ENCODE data around the gene ACSL3. TPM values are rescaled to one million over a fixed set of nuclear protein-coding genes. Genes with fewer than 3 reads are reported as not detected.

The ACSL3 gene
- total RNA-seq, 4 donors from 2014 or later, result 22.4 to 54.1 (median 42.3) TPM

DNA sequence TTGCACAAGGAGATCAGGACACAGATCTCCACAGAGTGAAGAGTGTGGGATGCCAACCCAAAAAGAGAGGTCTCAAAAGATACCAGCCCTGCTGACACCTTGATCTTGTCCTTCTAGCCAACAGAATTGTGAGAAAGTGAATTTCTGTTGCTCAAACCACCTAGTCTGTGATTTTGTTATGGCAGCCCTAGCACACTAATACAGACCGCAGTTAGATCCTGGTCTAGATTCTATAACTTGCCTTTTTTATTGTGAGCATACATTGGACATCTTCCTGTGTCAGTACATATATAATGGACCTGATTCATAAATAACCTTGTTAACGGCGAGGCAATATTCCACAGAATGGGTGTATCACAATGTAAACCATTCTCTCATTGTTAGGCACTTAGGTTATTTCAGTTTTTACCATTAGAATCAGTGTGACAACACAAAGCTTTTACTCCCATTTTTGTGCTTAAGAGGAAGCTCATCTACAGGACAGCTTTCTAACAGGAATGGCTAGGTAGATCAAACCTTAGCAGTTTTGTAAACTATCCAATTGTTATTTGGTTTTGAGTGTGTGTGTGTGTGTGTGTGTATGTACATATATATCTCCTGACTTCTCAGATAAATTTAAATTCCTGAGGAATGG is 89.0 kb downstream of the ACSL3 start:
- no peaks in the 10 kb centered on the region for H3K4me1 ChIP-seq
- H3K27ac ChIP-seq, result no peak overlapping the region
- H3K27me3 ChIP-seq, result no peaks in the 10 kb centered on the region
- no peak for DNase-seq
- no peaks in the 10 kb centered on the region for H3K9me3 ChIP-seq
- in situ Hi-C loops (cut with MboI; ENCODE audit: low pct_ligation_motif_present in 1 of 4, low pct_unique_long_range_greater_than_20kb in 1 of 4, low sequenced_read_pairs in 3 of 4), result loop anchor here in 3 of 4 donors (25.0 kb wide), 3 partner anchors 637 to 862 kb away; no protein-coding TSS in a partner anchor
- WGBS, 2 donors (ENCODE audit: low coverage in 1 of 2), result 93 to 97% methylated on average over 3 of the region's 3 CpGs
- H3K4me3 ChIP-seq, result no peak overlapping the region
- intact Hi-C loops (cut with DNase I; ENCODE audit: low total_unique reads), result no loop called here
- TF ChIP-seq, protein P1, sequence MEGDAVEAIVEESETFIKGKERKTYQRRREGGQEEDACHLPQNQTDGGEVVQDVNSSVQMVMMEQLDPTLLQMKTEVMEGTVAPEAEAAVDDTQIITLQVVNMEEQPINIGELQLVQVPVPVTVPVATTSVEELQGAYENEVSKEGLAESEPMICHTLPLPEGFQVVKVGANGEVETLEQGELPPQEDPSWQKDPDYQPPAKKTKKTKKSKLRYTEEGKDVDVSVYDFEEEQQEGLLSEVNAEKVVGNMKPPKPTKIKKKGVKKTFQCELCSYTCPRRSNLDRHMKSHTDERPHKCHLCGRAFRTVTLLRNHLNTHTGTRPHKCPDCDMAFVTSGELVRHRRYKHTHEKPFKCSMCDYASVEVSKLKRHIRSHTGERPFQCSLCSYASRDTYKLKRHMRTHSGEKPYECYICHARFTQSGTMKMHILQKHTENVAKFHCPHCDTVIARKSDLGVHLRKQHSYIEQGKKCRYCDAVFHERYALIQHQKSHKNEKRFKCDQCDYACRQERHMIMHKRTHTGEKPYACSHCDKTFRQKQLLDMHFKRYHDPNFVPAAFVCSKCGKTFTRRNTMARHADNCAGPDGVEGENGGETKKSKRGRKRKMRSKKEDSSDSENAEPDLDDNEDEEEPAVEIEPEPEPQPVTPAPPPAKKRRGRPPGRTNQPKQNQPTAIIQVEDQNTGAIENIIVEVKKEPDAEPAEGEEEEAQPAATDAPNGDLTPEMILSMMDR (IDR thresholded peaks at IDR 0.05), result no peak
- TF ChIP-seq EP300 (IDR thresholded peaks at IDR 0.05; ENCODE audit: low read depth) (no peak), POLR2A (IDR thresholded peaks at IDR 0.05) (no peak), POLR2AphosphoS5 (IDR thresholded peaks at IDR 0.05) (no peak)
- H3K36me3 ChIP-seq, result no peaks in the 10 kb centered on the region

GRCh38 chr2:222950638-222951285 is 89.9 kb downstream of the ACSL3 start:
- Histone ChIP-seq H3K4me1 (no peaks in the 10 kb centered on the region), H3K36me3 (no peaks in the 10 kb centered on the region), H3K4me3 (no peak overlapping the region), H3K27me3 (no peaks in the 10 kb centered on the region), H3K9me3 (no peaks in the 10 kb centered on the region), H3K27ac (no peak overlapping the region)
- DNase-seq, result no peak
- TF ChIP-seq POLR2AphosphoS5 (IDR thresholded peaks at IDR 0.05) (peak in 2 of 3 donors; percentile 10 to 46), EP300 (IDR thresholded peaks at IDR 0.05; ENCODE audit: low read depth) (no peak), POLR2A (IDR thresholded peaks at IDR 0.05) (no peak)
- TF ChIP-seq, protein P1 (IDR thresholded peaks at IDR 0.05), result no peak
- in situ Hi-C loops (cut with MboI; ENCODE audit: low pct_ligation_motif_present in 1 of 4, low pct_unique_long_range_greater_than_20kb in 1 of 4, low sequenced_read_pairs in 3 of 4) (loop anchor here in 3 of 4 donors (25.0 kb wide), 3 partner anchors 637 to 862 kb away; no protein-coding TSS in a partner anchor), intact Hi-C loops (cut with DNase I; ENCODE audit: low total_unique reads) (no loop called here)
- WGBS, 2 donors (ENCODE audit: low coverage in 1 of 2), result 67 to 70% methylated on average over 12 to 13 of the region's 13 CpGs

DNA sequence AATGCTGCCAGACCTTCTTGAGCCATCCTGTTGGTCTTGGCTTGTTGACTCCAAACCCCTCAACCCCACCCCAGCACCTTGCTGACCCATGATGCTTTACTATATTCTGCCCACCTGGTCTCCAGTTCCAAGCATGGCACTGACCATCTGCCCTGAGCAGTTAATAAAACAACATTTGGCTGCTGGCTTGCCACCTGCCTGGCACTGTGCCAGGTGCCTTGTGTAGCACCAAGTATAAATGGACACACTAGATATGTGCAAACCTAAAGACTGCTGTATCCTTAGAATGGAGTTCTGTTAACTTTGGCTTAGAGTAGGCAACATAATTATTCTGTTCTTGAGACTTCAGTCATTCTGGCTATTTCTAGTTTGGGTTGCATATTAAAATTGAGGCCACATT is 91.4 kb downstream of the ACSL3 start:
- no peak overlapping the region for H3K27ac ChIP-seq
- TF ChIP-seq, protein P1 (IDR thresholded peaks at IDR 0.05), result no peak
- TF ChIP-seq POLR2A (IDR thresholded peaks at IDR 0.05) (no peak), POLR2AphosphoS5 (IDR thresholded peaks at IDR 0.05) (no peak)
- no peak for DNase-seq
- in situ Hi-C loops (cut with MboI; ENCODE audit: low pct_ligation_motif_present in 1 of 4, low pct_unique_long_range_greater_than_20kb in 1 of 4, low sequenced_read_pairs in 3 of 4), result loop anchor here in 3 of 4 donors (25.0 kb wide), 3 partner anchors 635 to 860 kb away; no protein-coding TSS in a partner anchor
- H3K4me1 ChIP-seq, result no peaks in the 10 kb centered on the region
- no peaks in the 10 kb centered on the region for H3K36me3 ChIP-seq
- intact Hi-C loops (cut with DNase I; ENCODE audit: low total_unique reads), result no loop called here
- no peak overlapping the region for H3K4me3 ChIP-seq
- H3K27me3 ChIP-seq, result no peaks in the 10 kb centered on the region
- no peaks in the 10 kb centered on the region for H3K9me3 ChIP-seq

DNA sequence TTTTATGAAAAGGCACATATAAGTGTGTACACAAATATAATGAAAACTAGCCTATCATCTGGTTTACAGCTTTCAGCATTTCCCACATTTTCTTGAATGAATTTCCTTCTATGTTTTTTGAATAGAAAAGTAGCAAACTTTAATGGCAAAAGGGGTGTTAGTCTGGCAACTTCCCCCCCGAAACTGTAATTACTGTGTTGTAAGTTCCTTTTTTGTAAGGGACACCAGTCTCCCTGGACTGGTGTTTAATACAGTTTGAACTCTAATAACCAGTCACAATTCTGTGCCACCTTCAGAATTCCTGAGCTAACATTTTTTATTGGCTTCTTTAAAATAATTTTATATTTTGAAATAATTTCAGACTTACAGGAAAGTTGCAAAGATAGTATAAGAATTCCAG is 94.2 kb downstream of the ACSL3 start:
- intact Hi-C loops (cut with DNase I; ENCODE audit: low total_unique reads), result no loop called here
- no peak for DNase-seq
- 73 to 100% methylated on average over 1 of the region's 1 CpG for WGBS, 2 donors (ENCODE audit: low coverage in 1 of 2)
- no peak overlapping the region for H3K4me3 ChIP-seq
- H3K9me3 ChIP-seq, result no peaks in the 10 kb centered on the region
- H3K36me3 ChIP-seq, result no peaks in the 10 kb centered on the region
- no peaks in the 10 kb centered on the region for H3K27me3 ChIP-seq
- no peak for TF ChIP-seq EP300 (IDR thresholded peaks at IDR 0.05; ENCODE audit: low read depth)
- no peak for TF ChIP-seq POLR2A (IDR thresholded peaks at IDR 0.05)
- TF ChIP-seq, protein P1 (IDR thresholded peaks at IDR 0.05), result no peak
- TF ChIP-seq POLR2AphosphoS5 (IDR thresholded peaks at IDR 0.05), result no peak
- H3K27ac ChIP-seq, result no peak overlapping the region
- no peaks in the 10 kb centered on the region for H3K4me1 ChIP-seq
- in situ Hi-C loops (cut with MboI; ENCODE audit: low pct_ligation_motif_present in 1 of 4, low pct_unique_long_range_greater_than_20kb in 1 of 4, low sequenced_read_pairs in 3 of 4), result loop anchor here in 3 of 4 donors (25.0 kb wide), 3 partner anchors 632 to 857 kb away; no protein-coding TSS in a partner anchor

Measured in transverse colon (tissue), 4 donors.